Type B pancreatic cell (in vitro differentiated cells): ENCODE measurements around the gene SLC25A42. TPM values are rescaled to one million over a fixed set of nuclear protein-coding genes. Genes with fewer than 3 reads are reported as not detected.

ENCODE experiments used
- DNase-seq: peaks from one replicate; pipeline ENCODE4 v3.0.0; 2021; ENCODE audit warnings: mixed read lengths; ENCODE audit not compliant: unreplicated experiment; ENCODE audit errors: extremely low spot score
- H3K27ac Mint-ChIP-seq: 2 replicates; pipeline ENCODE4 v1.8.0; 2021; ENCODE audit warnings: mild to moderate bottlenecking, mixed read lengths
- H3K27me3 Mint-ChIP-seq: 2 replicates; pipeline ENCODE4 v1.8.0; 2021; ENCODE audit warnings: mixed read lengths
- H3K36me3 Mint-ChIP-seq: 2 replicates; pipeline ENCODE4 v1.8.0; 2021; ENCODE audit warnings: mixed read lengths
- H3K4me1 Mint-ChIP-seq: one replicate; pipeline ENCODE4 v1.8.0; 2021; ENCODE audit warnings: mixed read lengths; ENCODE audit not compliant: unreplicated experiment
- H3K4me3 Mint-ChIP-seq: 2 replicates; pipeline ENCODE4 v1.8.0; 2021; ENCODE audit warnings: mild to moderate bottlenecking, mixed read lengths
- H3K9me3 Mint-ChIP-seq: 2 replicates; pipeline ENCODE4 v1.8.0; 2021; ENCODE audit warnings: mixed read lengths
- CTCF ChIP-seq: fragments of 200-600 bp; sonication (generic); conservative IDR thresholded peaks from 2 replicates; pipeline ENCODE4 v1.5.0; 2021; ENCODE audit warnings: antibody characterized with exemption, mild to moderate bottlenecking
- total RNA-seq: library from RNA; stranded (reverse); gene quantifications from 2 replicates; pipeline ENCODE4 v1.2.1, GENCODE V29; 2021; ENCODE audit warnings: low replicate concordance

The SLC25A42 gene
- total RNA-seq, 1 donor from 2014 or later, result 13.4 TPM

- TF ChIP-seq CTCF, result no peak
- no peaks in the 10 kb centered on the region for H3K4me1 Mint-ChIP-seq
- no peak overlapping the region for H3K27ac Mint-ChIP-seq
- H3K9me3 Mint-ChIP-seq, result no peaks in the 10 kb centered on the region
- H3K4me3 Mint-ChIP-seq, result no peak overlapping the region
- no peak for DNase-seq
- peaks cover 7% of the 10 kb centered on the region for H3K36me3 Mint-ChIP-seq
- no peaks in the 10 kb centered on the region for H3K27me3 Mint-ChIP-seq
Measured at GRCh38 chr19:19042732-19043280, 21.0 kb upstream of the SLC25A42 start.

GRCh38 chr19:19043481-19043880 lies 20.3 kb upstream of the SLC25A42 start:
- H3K4me3 Mint-ChIP-seq, result no peak overlapping the region
- no peak for TF ChIP-seq CTCF
- no peaks in the 10 kb centered on the region for H3K9me3 Mint-ChIP-seq
- DNase-seq, result no peak
- no peak overlapping the region for H3K27ac Mint-ChIP-seq
- H3K36me3 Mint-ChIP-seq, result peaks cover 7% of the 10 kb centered on the region
- H3K27me3 Mint-ChIP-seq, result no peaks in the 10 kb centered on the region
- H3K4me1 Mint-ChIP-seq, result no peaks in the 10 kb centered on the region

GRCh38 chr19:19043881-19044280 lies 19.9 kb upstream of the SLC25A42 start:
- TF ChIP-seq CTCF, result no peak
- Mint-ChIP-seq H3K4me1 (no peaks in the 10 kb centered on the region), H3K27ac (no peak overlapping the region), H3K36me3 (peaks cover 7% of the 10 kb centered on the region), H3K4me3 (no peak overlapping the region), H3K9me3 (no peaks in the 10 kb centered on the region), H3K27me3 (no peaks in the 10 kb centered on the region)
- DNase-seq, result no peak

- Mint-ChIP-seq H3K4me1 (no peaks in the 10 kb centered on the region), H3K36me3 (peaks cover 7% of the 10 kb centered on the region), H3K4me3 (no peak overlapping the region), H3K27me3 (no peaks in the 10 kb centered on the region), H3K9me3 (no peaks in the 10 kb centered on the region), H3K27ac (no peak overlapping the region)
- no peak for TF ChIP-seq CTCF
- DNase-seq, result no peak
Measured at GRCh38 chr19:19049406-19049805, 14.4 kb upstream of the SLC25A42 start.

- Mint-ChIP-seq H3K27ac (no peak overlapping the region), H3K4me1 (no peaks in the 10 kb centered on the region)
- TF ChIP-seq CTCF, result no peak
Measured at GRCh38 chr19:19050104-19050503, 13.7 kb upstream of the SLC25A42 start.

GRCh38 chr19:19050731-19051130 lies 13.1 kb upstream of the SLC25A42 start:
- H3K27me3 Mint-ChIP-seq, result no peaks in the 10 kb centered on the region
- H3K4me3 Mint-ChIP-seq, result no peak overlapping the region
- H3K9me3 Mint-ChIP-seq, result no peaks in the 10 kb centered on the region
- no peaks in the 10 kb centered on the region for H3K4me1 Mint-ChIP-seq
- DNase-seq, result no peak
- peaks cover 4% of the 10 kb centered on the region for H3K36me3 Mint-ChIP-seq
- H3K27ac Mint-ChIP-seq, result no peak overlapping the region
- no peak for TF ChIP-seq CTCF

More at GRCh38 chr19:19050104-19050503, 13.7 kb upstream of the SLC25A42 start:
- H3K9me3 Mint-ChIP-seq, result no peaks in the 10 kb centered on the region
- no peak for DNase-seq
- H3K36me3 Mint-ChIP-seq, result peaks cover 6% of the 10 kb centered on the region
- H3K27me3 Mint-ChIP-seq, result no peaks in the 10 kb centered on the region
- H3K4me3 Mint-ChIP-seq, result no peak overlapping the region
